NCI-H2081 (cell line): Measurements from ENCODE around the gene USP17L18.
"Not testable (repeated sequence)": the region's sequence is repeated elsewhere in the genome, so short reads cannot be mapped to it uniquely, and the experiment has no call there.

Source experiments
- DNase-seq, 2 experiments: peaks; one replicate each; lab custom pipeline; 2025; lab: John Stamatoyannopoulos, UW

The USP17L18 gene, protein sequence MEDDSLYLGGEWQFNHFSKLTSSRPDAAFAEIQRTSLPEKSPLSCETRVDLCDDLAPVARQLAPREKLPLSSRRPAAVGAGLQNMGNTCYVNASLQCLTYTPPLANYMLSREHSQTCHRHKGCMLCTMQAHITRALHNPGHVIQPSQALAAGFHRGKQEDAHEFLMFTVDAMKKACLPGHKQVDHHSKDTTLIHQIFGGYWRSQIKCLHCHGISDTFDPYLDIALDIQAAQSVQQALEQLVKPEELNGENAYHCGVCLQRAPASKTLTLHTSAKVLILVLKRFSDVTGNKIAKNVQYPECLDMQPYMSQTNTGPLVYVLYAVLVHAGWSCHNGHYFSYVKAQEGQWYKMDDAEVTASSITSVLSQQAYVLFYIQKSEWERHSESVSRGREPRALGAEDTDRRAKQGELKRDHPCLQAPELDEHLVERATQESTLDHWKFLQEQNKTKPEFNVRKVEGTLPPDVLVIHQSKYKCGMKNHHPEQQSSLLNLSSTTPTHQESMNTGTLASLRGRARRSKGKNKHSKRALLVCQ

DNA sequence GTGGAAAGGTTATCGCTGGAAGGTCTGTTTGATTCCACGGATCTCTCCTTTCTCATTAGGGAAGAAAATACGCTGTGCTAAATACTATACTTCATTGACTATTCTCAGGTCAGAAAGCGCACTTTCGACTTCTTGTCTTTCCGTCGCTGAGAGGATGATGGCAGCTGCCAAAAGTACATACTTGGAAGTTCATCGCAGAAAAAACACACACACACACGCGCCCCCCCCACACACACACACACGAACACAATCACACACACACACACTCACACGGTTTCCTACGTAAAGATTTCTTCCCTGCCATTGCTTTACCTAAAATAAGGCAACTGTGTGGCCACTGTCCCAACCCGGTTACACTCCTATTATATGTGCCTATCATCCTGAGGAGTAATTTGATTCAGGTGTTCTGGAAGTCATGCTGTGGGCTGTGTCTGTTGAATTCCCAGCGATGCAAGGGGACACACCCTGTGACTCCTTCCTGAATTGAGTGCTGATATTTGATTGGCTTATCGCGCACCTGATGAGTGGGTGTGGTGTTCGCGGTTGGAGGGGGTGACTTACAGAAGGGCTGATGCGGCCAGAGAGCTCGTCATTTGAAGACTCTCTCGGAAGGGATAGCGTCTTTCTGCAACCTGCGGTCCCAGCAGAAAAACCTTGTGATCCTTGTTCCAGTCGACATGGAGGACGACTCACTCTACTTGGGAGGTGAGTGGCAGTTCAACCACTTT is at the start of gene USP17L18:
Gene USP17L18 (plus strand): TSS at position 678 of the 728 bp plus-strand sequence. CDS start 0 bp downstream, at position 678.
- not testable (repeated sequence) for DNase-seq

DNA sequence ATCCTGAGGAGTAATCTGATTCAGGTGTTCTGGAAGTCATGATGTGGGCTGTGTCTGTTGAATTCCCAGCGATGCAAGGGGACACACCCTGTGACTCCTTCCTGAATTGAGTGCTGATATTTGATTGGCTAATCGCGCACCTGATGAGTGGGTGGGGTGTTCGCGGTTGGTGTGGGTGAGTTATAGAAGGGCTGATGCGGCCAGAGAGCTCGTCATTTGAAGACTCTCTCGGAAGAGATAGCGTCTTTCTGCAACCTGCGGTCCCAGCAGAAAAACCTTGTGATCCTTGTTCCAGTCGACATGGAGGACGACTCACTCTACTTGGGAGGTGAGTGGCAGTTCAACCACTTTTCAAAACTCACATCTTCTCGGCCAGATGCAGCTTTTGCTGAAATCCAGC is 38.1 kb upstream of the USP17L18 start, which contains the start of gene USP17L10:
Gene USP17L10 (plus strand): TSS at position 301 of the 400 bp plus-strand sequence. CDS start 0 bp downstream, at position 301.
- DNase-seq, result not testable (repeated sequence)

DNA sequence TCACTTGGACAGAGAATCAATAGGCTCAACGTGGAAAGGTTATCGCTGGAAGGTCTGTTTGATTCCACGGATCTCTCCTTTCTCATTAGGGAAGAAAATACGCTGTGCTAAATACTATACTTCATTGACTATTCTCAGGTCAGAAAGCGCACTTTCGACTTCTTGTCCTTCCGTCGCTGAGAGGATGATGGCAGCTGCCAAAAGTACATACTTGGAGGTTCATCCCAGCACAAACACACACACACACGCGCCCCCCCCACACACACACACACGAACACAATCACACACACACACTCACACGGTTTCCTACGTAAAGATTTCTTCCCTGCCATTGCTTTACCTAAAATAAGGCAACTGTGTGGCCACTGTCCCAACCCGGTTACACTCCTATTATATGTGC is 33.7 kb upstream of the USP17L18 start:
- DNase-seq, result not testable (repeated sequence)

DNA sequence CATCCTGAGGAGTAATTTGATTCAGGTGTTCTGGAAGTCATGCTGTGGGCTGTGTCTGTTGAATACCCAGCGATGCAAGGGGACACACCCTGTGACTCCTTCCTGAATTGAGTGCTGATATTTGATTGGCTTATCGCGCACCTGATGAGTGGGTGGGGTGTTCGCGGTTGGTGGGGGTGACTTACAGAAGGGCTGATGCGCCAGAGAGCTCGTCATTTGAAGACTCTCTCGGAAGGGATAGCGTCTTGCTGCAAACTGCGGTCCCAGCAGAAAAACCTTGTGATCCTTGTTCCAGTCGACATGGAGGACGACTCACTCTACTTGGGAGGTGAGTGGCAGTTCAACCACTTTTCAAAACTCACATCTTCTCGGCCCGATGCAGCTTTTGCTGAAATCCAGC is 33.3 kb upstream of the USP17L18 start, which contains the start of gene USP17L11:
Gene USP17L11 (plus strand): TSS at position 301 of the 400 bp plus-strand sequence. CDS start 0 bp downstream, at position 301.
- not testable (repeated sequence) for DNase-seq

DNA sequence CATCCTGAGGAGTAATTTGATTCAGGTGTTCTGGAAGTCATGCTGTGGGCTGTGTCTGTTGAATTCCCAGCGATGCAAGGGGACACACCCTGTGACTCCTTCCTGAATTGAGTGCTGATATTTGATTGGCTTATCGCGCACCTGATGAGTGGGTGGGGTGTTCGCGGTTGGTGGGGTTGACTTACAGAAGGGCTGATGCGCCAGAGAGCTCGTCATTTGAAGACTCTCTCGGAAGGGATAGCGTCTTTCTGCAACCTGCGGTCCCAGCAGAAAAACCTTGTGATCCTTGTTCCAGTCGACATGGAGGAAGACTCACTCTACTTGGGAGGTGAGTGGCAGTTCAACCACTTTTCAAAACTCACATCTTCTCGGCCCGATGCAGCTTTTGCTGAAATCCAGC is 28.6 kb upstream of the USP17L18 start, which contains the start of gene USP17L12:
Gene USP17L12 (plus strand): TSS at position 301 of the 400 bp plus-strand sequence. CDS start 0 bp downstream, at position 301.
- DNase-seq, result not testable (repeated sequence)

DNA sequence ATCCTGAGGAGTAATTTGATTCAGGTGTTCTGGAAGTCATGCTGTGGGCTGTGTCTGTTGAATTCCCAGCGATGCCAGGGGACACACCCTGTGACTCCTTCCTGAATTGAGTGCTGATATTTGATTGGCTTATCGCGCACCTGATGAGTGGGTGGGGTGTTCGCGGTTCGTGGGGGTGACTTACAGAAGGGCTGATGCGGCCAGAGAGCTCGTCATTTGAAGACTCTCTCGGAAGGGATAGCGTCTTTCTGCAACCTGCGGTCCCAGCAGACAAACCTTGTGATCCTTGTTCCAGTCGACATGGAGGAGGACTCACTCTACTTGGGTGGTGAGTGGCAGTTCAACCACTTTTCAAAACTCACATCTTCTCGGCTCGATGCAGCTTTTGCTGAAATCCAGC is 23.8 kb upstream of the USP17L18 start, which contains the start of gene USP17L13:
Gene USP17L13 (plus strand): TSS at position 301 of the 400 bp plus-strand sequence. CDS start 0 bp downstream, at position 301.
- not testable (repeated sequence) for DNase-seq

DNA sequence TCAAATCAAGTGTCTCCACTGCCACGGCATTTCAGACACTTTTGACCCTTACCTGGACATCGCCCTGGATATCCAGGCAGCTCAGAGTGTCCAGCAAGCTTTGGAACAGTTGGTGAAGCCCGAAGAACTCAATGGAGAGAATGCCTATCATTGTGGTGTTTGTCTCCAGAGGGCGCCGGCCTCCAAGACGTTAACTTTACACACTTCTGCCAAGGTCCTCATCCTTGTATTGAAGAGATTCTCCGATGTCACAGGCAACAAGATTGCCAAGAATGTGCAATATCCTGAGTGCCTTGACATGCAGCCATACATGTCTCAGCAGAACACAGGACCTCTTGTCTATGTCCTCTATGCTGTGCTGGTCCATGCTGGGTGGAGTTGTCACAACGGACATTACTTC is 18.2 kb upstream of the USP17L18 start:
- DNase-seq, result not testable (repeated sequence)

DNA sequence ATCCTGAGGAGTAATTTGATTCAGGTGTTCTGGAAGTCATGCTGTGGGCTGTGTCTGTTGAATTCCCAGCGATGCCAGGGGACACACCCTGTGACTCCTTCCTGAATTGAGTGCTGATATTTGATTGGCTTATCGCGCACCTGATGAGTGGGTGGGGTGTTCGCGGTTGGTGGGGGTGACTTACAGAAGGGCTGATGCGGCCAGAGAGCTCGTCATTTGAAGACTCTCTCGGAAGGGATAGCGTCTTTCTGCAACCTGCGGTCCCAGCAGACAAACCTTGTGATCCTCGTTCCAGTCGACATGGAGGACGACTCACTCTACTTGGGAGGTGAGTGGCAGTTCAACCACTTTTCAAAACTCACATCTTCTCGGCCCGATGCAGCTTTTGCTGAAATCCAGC is 14.3 kb upstream of the USP17L18 start, which contains the start of gene USP17L15:
Gene USP17L15 (plus strand): TSS at position 301 of the 400 bp plus-strand sequence. CDS start 0 bp downstream, at position 301.
- DNase-seq, result not testable (repeated sequence)

DNA sequence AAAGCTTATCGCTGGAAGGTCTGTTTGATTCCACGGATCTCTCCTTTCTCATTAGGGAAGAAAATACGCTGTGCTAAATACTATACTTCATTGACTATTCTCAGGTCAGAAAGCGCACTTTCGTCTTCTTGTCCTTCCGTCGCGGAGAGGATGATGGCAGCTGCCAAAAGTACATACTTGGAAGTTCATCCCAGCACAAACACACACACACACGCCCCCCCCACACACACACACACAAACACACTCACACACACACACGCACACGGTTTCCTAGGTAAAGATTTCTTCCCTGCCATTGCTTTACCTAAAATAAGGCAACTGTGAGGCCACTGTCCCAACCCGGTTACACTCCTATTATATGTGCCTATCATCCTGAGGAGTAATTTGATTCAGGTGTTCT is 10.0 kb upstream of the USP17L18 start:
- DNase-seq, result not testable (repeated sequence)

DNA sequence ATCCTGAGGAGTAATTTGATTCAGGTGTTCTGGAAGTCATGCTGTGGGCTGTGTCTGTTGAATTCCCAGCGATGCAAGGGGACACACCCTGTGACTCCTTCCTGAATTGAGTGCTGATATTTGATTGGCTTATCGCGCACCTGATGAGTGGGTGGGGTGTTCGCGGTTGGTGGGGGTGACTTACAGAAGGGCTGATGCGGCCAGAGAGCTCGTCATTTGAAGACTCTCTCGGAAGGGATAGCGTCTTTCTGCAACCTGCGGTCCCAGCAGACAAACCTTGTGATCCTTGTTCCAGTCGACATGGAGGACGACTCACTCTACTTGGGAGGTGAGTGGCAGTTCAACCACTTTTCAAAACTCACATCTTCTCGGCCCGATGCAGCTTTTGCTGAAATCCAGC is 4.9 kb upstream of the USP17L18 start, which contains the start of gene USP17L17:
Gene USP17L17 (plus strand): TSS at position 301 of the 400 bp plus-strand sequence. CDS start 0 bp downstream, at position 301.
- not testable (repeated sequence) for DNase-seq

DNA sequence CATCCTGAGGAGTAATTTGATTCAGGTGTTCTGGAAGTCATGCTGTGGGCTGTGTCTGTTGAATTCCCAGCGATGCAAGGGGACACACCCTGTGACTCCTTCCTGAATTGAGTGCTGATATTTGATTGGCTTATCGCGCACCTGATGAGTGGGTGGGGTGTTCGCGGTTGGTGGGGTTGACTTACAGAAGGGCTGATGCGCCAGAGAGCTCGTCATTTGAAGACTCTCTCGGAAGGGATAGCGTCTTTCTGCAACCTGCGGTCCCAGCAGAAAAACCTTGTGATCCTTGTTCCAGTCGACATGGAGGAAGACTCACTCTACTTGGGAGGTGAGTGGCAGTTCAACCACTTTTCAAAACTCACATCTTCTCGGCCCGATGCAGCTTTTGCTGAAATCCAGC is 4.6 kb downstream of the USP17L18 start, which contains the start of gene USP17L19:
Gene USP17L19 (plus strand): TSS at position 301 of the 400 bp plus-strand sequence. CDS start 0 bp downstream, at position 301.
- not testable (repeated sequence) for DNase-seq

DNA sequence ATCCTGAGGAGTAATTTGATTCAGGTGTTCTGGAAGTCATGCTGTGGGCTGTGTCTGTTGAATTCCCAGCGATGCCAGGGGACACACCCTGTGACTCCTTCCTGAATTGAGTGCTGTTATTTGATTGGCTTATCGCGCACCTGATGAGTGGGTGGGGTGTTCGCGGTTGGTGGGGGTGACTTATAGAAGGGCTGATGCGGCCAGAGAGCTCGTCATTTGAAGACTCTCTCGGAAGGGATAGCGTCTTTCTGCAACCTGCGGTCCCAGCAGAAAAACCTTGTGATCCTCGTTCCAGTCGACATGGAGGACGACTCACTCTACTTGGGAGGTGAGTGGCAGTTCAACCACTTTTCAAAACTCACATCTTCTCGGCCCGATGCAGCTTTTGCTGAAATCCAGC is 9.4 kb downstream of the USP17L18 start, which contains the start of gene USP17L20:
Gene USP17L20 (plus strand): TSS at position 301 of the 400 bp plus-strand sequence. CDS start 0 bp downstream, at position 301.
- not testable (repeated sequence) for DNase-seq

DNA sequence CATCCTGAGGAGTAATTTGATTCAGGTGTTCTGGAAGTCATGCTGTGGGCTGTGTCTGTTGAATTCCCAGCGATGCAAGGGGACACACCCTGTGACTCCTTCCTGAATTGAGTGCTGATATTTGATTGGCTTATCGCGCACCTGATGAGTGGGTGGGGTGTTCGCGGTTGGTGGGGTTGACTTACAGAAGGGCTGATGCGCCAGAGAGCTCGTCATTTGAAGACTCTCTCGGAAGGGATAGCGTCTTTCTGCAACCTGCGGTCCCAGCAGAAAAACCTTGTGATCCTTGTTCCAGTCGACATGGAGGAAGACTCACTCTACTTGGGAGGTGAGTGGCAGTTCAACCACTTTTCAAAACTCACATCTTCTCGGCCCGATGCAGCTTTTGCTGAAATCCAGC is 14.1 kb downstream of the USP17L18 start, which contains the start of gene USP17L21:
Gene USP17L21 (plus strand): TSS at position 301 of the 400 bp plus-strand sequence. CDS start 0 bp downstream, at position 301.
- DNase-seq, result not testable (repeated sequence)

DNA sequence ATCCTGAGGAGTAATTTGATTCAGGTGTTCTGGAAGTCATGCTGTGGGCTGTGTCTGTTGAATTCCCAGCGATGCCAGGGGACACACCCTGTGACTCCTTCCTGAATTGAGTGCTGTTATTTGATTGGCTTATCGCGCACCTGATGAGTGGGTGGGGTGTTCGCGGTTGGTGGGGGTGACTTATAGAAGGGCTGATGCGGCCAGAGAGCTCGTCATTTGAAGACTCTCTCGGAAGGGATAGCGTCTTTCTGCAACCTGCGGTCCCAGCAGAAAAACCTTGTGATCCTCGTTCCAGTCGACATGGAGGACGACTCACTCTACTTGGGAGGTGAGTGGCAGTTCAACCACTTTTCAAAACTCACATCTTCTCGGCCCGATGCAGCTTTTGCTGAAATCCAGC is 18.9 kb downstream of the USP17L18 start, which contains the start of gene USP17L22:
Gene USP17L22 (plus strand): TSS at position 301 of the 400 bp plus-strand sequence. CDS start 0 bp downstream, at position 301.
- not testable (repeated sequence) for DNase-seq

DNA sequence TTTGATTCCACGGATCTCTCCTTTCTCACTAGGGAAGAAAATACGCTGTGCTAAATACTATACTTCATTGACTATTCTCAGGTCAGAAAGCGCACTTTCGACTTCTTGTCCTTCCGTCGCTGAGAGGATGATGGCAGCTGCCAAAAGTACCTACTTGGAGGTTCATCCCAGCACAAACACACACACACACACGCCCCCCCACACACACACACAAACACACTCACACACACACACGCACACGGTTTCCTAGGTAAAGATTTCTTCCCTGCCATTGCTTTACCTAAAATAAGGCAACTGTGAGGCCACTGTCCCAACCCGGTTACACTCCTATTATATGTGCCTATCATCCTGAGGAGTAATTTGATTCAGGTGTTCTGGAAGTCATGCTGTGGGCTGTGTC is 23.3 kb downstream of the USP17L18 start:
- DNase-seq, result not testable (repeated sequence)
